Measurements from ENCODE around the gene ATP1B3. TPM values are rescaled to one million over a fixed set of nuclear protein-coding genes. Genes with fewer than 3 reads are reported as not detected.

Gene ATP1B3
- total and polyA plus RNA-seq, 10 of the 15 experiments (the other 5 are each of a cell fraction or from before 2014, with no cell fraction given): 41.4 to 200 (median 94.0) TPM

DNA sequence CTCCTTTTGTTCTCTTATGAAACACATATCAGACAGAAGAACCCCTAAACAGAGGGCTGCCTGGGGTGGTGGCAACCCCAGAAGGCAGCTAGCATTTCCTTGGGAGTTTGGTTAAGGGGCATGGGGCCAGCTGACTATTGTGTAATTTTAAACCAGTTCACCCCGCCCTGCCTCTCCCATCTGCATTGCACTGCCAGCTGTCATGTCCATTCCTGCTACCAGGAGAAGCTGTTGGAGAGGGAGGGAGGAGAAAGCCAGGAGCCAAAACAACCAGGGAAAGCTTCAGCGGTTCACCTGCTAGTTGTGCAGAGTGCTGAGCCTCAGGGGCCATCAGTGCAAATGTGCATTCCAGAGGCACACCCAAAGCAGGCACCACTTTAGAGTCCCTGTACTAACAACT is 47.6 kb upstream of the ATP1B3 start:
- no peak overlapping the region for H3K4me3 ChIP-seq
- no peaks in the 10 kb centered on the region for H3K36me3 ChIP-seq (ENCODE audit: control insufficient read depth in 2 of 2, insufficient read depth in 2 of 2, low read length in 1 of 2)
- no peak overlapping the region for H2AFZ ChIP-seq (ENCODE audit: control insufficient read depth, low read depth, low read length)
- POLR2A ChIA-PET: no interaction called here
- intact Hi-C loops (cut with micrococcal nuclease; ENCODE audit: unreplicated experiment): no loop called here
- ATAC-seq (no peak), FAIRE-seq (no peak), DNase-seq (ENCODE audit: low read depth, low spot score) (no peak)
- no peak overlapping the region for H3K27ac ChIP-seq (ENCODE audit: control insufficient read depth, insufficient read depth)
- CTCF ChIA-PET: no interaction called here
- H3K9ac ChIP-seq (ENCODE audit: control insufficient read depth, insufficient read depth, low read length): no peak overlapping the region
- RAD21 ChIA-PET (ENCODE audit: unreplicated experiment): no interaction called here
- no peak overlapping the region for H3K4me2 ChIP-seq (ENCODE audit: control insufficient read depth, insufficient read depth)
- no peaks in the 10 kb centered on the region for H3K79me2 ChIP-seq (ENCODE audit: control insufficient read depth, insufficient read depth, low read length)
- no peaks in the 10 kb centered on the region for H4K20me1 ChIP-seq (ENCODE audit: control insufficient read depth, insufficient read depth)
- H3K27me3 ChIP-seq (replicated peaks in 1 of 2; ENCODE audit: control insufficient read depth in 2 of 2, insufficient read depth in 2 of 2, low read length in 1 of 2): no peaks in the 10 kb centered on the region
- no TSS peak for BruUV-seq (replicated peaks)
- WGBS (ENCODE audit: insufficient coverage, insufficient replicate concordance, low lambda C conversion rate, missing lambda C conversion rate): 21% methylated on average over 2 of the region's 2 CpGs
- no peaks in the 10 kb centered on the region for H3K9me3 ChIP-seq (replicated peaks; ENCODE audit: control insufficient read depth, insufficient read depth, low read length)
- TF ChIP-seq STAT3 (IDR thresholded peaks at IDR 0.05; ENCODE audit: low read depth, low read length): no peak
- in situ Hi-C loops (cut with MboI): no loop called here
- SMC1A ChIA-PET (ENCODE audit: uncharacterized antibody, unreplicated experiment): no interaction called here
- H3K4me1 ChIP-seq (ENCODE audit: control insufficient read depth, insufficient read depth, low read length): no peaks in the 10 kb centered on the region

DNA sequence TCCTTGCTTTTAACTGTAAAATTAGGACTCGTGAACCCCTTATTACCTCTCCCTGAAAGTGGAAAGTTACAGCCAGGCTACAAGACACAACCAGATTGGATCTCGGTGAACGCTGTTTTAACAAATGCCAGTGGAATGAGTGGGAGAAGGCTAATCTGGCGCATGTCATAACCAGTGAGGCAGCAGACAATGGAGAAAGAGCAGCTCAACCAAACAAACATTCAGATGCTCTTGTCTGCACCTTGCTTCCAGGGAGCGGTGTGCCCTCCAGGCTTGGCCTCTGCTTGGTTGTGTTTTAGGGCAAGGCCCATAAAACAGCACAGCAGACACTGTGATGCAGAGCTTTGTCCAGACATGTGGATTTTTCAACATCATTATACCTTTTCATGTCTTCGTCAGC is 45.9 kb upstream of the ATP1B3 start:
- H3K9me3 ChIP-seq (replicated peaks; ENCODE audit: control insufficient read depth, insufficient read depth, low read length): no peaks in the 10 kb centered on the region
- no peak overlapping the region for H3K4me3 ChIP-seq
- H3K4me2 ChIP-seq (ENCODE audit: control insufficient read depth, insufficient read depth): no peak overlapping the region
- ChIA-PET CTCF (no interaction called here), SMC1A (ENCODE audit: uncharacterized antibody, unreplicated experiment) (no interaction called here), POLR2A (no interaction called here), RAD21 (ENCODE audit: unreplicated experiment) (no interaction called here)
- H3K79me2 ChIP-seq (ENCODE audit: control insufficient read depth, insufficient read depth, low read length): no peaks in the 10 kb centered on the region
- BruUV-seq (replicated peaks): no TSS peak
- no peaks in the 10 kb centered on the region for H3K4me1 ChIP-seq (ENCODE audit: control insufficient read depth, insufficient read depth, low read length)
- FAIRE-seq: no peak
- intact Hi-C loops (cut with micrococcal nuclease; ENCODE audit: unreplicated experiment) (no loop called here), in situ Hi-C loops (cut with MboI) (no loop called here)
- H4K20me1 ChIP-seq (ENCODE audit: control insufficient read depth, insufficient read depth): no peaks in the 10 kb centered on the region
- no peak overlapping the region for H2AFZ ChIP-seq (ENCODE audit: control insufficient read depth, low read depth, low read length)
- DNase-seq (ENCODE audit: low read depth, low spot score): no peak
- H3K36me3 ChIP-seq (ENCODE audit: control insufficient read depth in 2 of 2, insufficient read depth in 2 of 2, low read length in 1 of 2): no peaks in the 10 kb centered on the region
- H3K27ac ChIP-seq (ENCODE audit: control insufficient read depth, insufficient read depth): no peak overlapping the region
- no peak for ATAC-seq
- 50% methylated on average over 6 of the region's 6 CpGs for WGBS (ENCODE audit: insufficient coverage, insufficient replicate concordance, low lambda C conversion rate, missing lambda C conversion rate)
- TF ChIP-seq CHD2 (IDR thresholded peaks at IDR 0.05; ENCODE audit: borderline replicate concordance, low read depth, low read length) (no peak), NR2F1 (conservative IDR thresholded peaks at IDR 0.05) (no peak), NFIC (IDR thresholded peaks at IDR 0.05; ENCODE audit: low read depth, low read length) (no peak), TARDBP (IDR thresholded peaks at IDR 0.05; ENCODE audit: borderline replicate concordance) (no peak), SUPT20H (IDR thresholded peaks at IDR 0.05; ENCODE audit: borderline replicate concordance, control insufficient read depth, low read depth, low read length) (no peak), ZNF274 (IDR thresholded peaks at IDR 0.05; ENCODE audit: insufficient read depth, insufficient read length) (no peak), SMAD5 (IDR thresholded peaks at IDR 0.05; ENCODE audit: low read depth) (no peak), PAX5 (IDR thresholded peaks at IDR 0.05; ENCODE audit: borderline replicate concordance, low read depth, low read length) (no peak), ETV6 (conservative IDR thresholded peaks at IDR 0.05 in 1 of 2, IDR thresholded peaks at IDR 0.05 in 1 of 2; ENCODE audit: borderline replicate concordance in 1 of 2, low read depth in 1 of 2) (no peak), RBBP5 (conservative IDR thresholded peaks at IDR 0.05) (no peak), RCOR1 (conservative IDR thresholded peaks at IDR 0.05; ENCODE audit: low read depth, low read length) (no peak), HDAC2 (IDR thresholded peaks at IDR 0.05) (no peak)
- TF ChIP-seq, protein P1, sequence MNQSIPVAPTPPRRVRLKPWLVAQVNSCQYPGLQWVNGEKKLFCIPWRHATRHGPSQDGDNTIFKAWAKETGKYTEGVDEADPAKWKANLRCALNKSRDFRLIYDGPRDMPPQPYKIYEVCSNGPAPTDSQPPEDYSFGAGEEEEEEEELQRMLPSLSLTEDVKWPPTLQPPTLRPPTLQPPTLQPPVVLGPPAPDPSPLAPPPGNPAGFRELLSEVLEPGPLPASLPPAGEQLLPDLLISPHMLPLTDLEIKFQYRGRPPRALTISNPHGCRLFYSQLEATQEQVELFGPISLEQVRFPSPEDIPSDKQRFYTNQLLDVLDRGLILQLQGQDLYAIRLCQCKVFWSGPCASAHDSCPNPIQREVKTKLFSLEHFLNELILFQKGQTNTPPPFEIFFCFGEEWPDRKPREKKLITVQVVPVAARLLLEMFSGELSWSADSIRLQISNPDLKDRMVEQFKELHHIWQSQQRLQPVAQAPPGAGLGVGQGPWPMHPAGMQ (IDR thresholded peaks at IDR 0.05; ENCODE audit: borderline replicate concordance): no peak
- TF ChIP-seq, protein P2, sequence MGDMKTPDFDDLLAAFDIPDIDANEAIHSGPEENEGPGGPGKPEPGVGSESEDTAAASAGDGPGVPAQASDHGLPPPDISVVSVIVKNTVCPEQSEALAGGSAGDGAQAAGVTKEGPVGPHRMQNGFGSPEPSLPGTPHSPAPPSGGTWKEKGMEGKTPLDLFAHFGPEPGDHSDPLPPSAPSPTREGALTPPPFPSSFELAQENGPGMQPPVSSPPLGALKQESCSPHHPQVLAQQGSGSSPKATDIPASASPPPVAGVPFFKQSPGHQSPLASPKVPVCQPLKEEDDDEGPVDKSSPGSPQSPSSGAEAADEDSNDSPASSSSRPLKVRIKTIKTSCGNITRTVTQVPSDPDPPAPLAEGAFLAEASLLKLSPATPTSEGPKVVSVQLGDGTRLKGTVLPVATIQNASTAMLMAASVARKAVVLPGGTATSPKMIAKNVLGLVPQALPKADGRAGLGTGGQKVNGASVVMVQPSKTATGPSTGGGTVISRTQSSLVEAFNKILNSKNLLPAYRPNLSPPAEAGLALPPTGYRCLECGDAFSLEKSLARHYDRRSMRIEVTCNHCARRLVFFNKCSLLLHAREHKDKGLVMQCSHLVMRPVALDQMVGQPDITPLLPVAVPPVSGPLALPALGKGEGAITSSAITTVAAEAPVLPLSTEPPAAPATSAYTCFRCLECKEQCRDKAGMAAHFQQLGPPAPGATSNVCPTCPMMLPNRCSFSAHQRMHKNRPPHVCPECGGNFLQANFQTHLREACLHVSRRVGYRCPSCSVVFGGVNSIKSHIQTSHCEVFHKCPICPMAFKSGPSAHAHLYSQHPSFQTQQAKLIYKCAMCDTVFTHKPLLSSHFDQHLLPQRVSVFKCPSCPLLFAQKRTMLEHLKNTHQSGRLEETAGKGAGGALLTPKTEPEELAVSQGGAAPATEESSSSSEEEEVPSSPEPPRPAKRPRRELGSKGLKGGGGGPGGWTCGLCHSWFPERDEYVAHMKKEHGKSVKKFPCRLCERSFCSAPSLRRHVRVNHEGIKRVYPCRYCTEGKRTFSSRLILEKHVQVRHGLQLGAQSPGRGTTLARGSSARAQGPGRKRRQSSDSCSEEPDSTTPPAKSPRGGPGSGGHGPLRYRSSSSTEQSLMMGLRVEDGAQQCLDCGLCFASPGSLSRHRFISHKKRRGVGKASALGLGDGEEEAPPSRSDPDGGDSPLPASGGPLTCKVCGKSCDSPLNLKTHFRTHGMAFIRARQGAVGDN (IDR thresholded peaks at IDR 0.05): no peak
- H3K27me3 ChIP-seq (replicated peaks in 1 of 2; ENCODE audit: control insufficient read depth in 2 of 2, insufficient read depth in 2 of 2, low read length in 1 of 2): no peaks in the 10 kb centered on the region
- no peak overlapping the region for H3K9ac ChIP-seq (ENCODE audit: control insufficient read depth, insufficient read depth, low read length)

All from GM12878 (cell line).